HL-60 (cell line): ENCODE data around the gene EIF3K.

Experiments
- POLR2AphosphoS5 ChIP-seq: IDR thresholded peaks from 2 replicates; pipeline ENCODE4 v1.6.1; 2012; ENCODE audit warnings: low read depth
- TF ChIP-seq, protein P1 (sequence below): IDR thresholded peaks from one replicate; pipeline ENCODE4 v1.5.1; 2011; ENCODE audit warnings: low read length, control low read depth, inconsistent platforms; ENCODE audit not compliant: insufficient read depth

DNA sequence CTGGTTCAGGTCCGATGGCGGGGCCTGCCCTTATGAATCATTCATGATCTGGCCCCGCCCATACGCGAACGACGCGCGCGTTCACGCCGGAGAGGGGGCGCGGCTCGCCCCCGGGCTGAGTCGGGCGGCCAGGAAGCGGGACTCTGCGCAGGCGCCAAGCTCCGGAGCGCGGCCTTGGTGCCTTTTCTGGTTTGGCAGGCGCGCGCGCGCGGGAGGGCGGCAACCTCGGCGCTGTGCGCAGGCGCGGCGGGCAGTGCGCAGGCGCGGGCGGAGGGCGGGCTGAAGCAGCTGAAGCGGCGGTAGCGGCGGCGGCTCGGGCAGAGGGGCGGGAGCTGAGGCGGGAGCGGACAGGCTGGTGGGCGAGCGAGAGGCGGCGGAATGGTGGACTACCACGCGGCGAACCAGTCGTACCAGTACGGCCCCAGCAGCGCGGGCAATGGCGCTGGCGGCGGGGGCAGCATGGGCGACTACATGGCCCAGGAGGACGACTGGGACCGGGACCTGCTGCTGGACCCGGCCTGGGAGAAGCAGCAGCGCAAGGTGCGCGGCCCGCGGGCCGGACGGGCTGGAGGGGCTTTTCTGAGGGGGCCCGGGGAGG is 28.5 kb downstream of the EIF3K start, which contains the start of gene ACTN4:
- TF ChIP-seq, protein P1, sequence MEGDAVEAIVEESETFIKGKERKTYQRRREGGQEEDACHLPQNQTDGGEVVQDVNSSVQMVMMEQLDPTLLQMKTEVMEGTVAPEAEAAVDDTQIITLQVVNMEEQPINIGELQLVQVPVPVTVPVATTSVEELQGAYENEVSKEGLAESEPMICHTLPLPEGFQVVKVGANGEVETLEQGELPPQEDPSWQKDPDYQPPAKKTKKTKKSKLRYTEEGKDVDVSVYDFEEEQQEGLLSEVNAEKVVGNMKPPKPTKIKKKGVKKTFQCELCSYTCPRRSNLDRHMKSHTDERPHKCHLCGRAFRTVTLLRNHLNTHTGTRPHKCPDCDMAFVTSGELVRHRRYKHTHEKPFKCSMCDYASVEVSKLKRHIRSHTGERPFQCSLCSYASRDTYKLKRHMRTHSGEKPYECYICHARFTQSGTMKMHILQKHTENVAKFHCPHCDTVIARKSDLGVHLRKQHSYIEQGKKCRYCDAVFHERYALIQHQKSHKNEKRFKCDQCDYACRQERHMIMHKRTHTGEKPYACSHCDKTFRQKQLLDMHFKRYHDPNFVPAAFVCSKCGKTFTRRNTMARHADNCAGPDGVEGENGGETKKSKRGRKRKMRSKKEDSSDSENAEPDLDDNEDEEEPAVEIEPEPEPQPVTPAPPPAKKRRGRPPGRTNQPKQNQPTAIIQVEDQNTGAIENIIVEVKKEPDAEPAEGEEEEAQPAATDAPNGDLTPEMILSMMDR: no peak
- peak; percentile 88 for TF ChIP-seq POLR2AphosphoS5
